ENCODE data around the gene CHRNA4.
"Not testable (repeated sequence)": the region's sequence is repeated elsewhere in the genome, so short reads cannot be mapped to it uniquely, and the experiment has no call there.

CHRNA4 gene

GRCh38 chr20:63307538-63308217 lies 53.5 kb downstream of the CHRNA4 start:
- no CpG with 5 or more reads among the region's 23 CpGs for WGBS, 2 donors (ENCODE audit: extremely low coverage in 2 of 2, insufficient read length in 2 of 2, insufficient replicate concordance in 1 of 2)
- H2AK5ac ChIP-seq (ENCODE audit: low read depth, low read length): peak overlapping the region; percentile 94
- peak overlapping the region; percentile 65 for H4K8ac ChIP-seq (ENCODE audit: low read depth, low read length)
- H4K91ac ChIP-seq (ENCODE audit: low read depth, low read length, poor library complexity): no peak overlapping the region
- H3K23ac ChIP-seq (ENCODE audit: low read depth, low read length, poor library complexity): peak overlapping the region; percentile 85
- no peak overlapping the region for H2AFZ ChIP-seq (ENCODE audit: low read length)
- H3K9me3 ChIP-seq (replicated peaks in 1 of 2; ENCODE audit: control insufficient read depth in 2 of 2, insufficient read depth in 1 of 2, low read depth in 1 of 2, low read length in 2 of 2): no peaks in the 10 kb centered on the region
- H2BK120ac ChIP-seq (ENCODE audit: low read depth, low read length): no peak overlapping the region
- peak overlapping the region; percentile 66 for H2BK5ac ChIP-seq (ENCODE audit: low read length)
- no peak overlapping the region for H3K4me3 ChIP-seq (ENCODE audit: low read length in 2 of 2)
- peak overlapping the region; percentile 76 for H3K4ac ChIP-seq (ENCODE audit: low read length)
- H3K4me2 ChIP-seq (ENCODE audit: insufficient read depth, low read length, poor library complexity, severe bottlenecking): no peak overlapping the region
- H3K27me3 ChIP-seq (ENCODE audit: control insufficient read depth in 3 of 3, insufficient read depth in 3 of 3, low read depth in 1 of 3, low read length in 3 of 3): peaks cover 0 to 16% (median 0%) of the 10 kb centered on the region in 3 experiments
- peak overlapping the region; percentile 48 for H3K18ac ChIP-seq (ENCODE audit: low read length)
- no peak for DNase-seq (ENCODE audit: low spot score)
- H2BK15ac ChIP-seq (ENCODE audit: low read length): peak overlapping the region; percentile 99
- no peaks in the 10 kb centered on the region for H3K36me3 ChIP-seq (replicated peaks in 1 of 2; ENCODE audit: control insufficient read depth in 2 of 2, insufficient read depth in 2 of 2, low read length in 2 of 2)
- no peak overlapping the region for H3K27ac ChIP-seq (replicated peaks; ENCODE audit: low read length)
- peaks cover 1 to 11% of the 10 kb centered on the region in 2 donors for H3K4me1 ChIP-seq (ENCODE audit: control insufficient read depth in 2 of 2, insufficient read depth in 1 of 2, low read depth in 1 of 2, low read length in 2 of 2)
- H3K9ac ChIP-seq (ENCODE audit: low read depth, low read length, poor library complexity): no peak overlapping the region
- H3K79me1 ChIP-seq (ENCODE audit: low read depth, low read length): no peaks in the 10 kb centered on the region
- H2BK12ac ChIP-seq (ENCODE audit: low read length): peak overlapping the region; percentile 97
- H3K14ac ChIP-seq (ENCODE audit: low read length): peak overlapping the region; percentile 8

DNA sequence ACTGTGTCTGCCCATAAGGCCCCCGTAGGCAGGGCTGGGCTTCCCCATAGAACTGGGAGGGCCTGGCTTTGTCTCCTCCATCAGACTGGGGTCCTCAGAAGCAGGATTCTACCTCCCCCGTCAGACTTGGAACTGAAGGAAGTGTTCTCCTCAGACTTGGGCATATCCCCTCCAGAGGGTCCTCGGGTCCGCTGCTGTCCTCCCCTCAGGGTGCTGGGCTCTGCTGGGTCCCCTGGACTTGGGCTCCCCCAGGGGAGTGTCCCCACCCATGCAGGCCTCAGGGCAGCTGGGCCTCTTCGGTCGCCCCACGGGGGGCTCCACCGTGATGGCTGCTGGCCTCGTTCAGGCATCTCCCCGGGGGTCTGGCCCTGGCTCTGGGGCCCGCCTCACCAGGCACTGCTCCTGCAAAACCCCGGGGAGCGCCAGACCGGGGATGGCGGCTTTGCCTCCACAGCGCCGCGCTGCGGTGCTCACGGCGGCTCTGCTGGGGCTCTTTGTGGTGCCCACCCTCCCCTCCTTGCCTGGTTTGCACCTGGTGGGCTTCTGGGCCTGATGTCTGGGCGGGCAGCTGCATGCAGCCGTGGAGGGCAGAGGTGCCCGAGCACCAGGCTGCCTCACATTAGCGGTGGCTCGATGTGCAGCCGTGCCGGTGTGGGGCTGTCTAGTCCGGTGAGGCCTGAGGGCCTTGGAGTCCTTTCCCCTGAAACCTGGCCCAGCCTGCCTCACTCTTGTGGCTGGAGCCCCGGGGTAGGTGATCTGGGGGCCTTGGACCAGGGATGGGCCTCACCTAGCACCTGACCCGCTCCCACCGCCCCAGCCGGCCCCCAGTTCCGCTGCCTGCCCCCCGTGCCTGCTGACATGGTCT lies 54.2 kb downstream of the CHRNA4 start:
- Histone ChIP-seq H3K9ac (ENCODE audit: low read depth, low read length, poor library complexity) (no peak overlapping the region), H3K9me3 (replicated peaks in 1 of 2; ENCODE audit: control insufficient read depth in 2 of 2, insufficient read depth in 1 of 2, low read depth in 1 of 2, low read length in 2 of 2) (no peaks in the 10 kb centered on the region), H3K23ac (ENCODE audit: low read depth, low read length, poor library complexity) (peak overlapping the region; percentile 85), H3K27me3 (ENCODE audit: control insufficient read depth in 3 of 3, insufficient read depth in 3 of 3, low read depth in 1 of 3, low read length in 3 of 3) (peaks cover 0 to 16% (median 0%) of the 10 kb centered on the region in 3 experiments), H3K27ac (replicated peaks; ENCODE audit: low read length) (no peak overlapping the region), H3K4me3 (ENCODE audit: low read length in 2 of 2) (no peak overlapping the region), H3K4ac (ENCODE audit: low read length) (no peak overlapping the region), H2BK5ac (ENCODE audit: low read length) (peak overlapping the region; percentile 66), H3K4me1 (ENCODE audit: control insufficient read depth in 2 of 2, insufficient read depth in 1 of 2, low read depth in 1 of 2, low read length in 2 of 2) (peaks cover 1 to 11% of the 10 kb centered on the region in 2 donors), H2AK5ac (ENCODE audit: low read depth, low read length) (peak overlapping the region; percentile 94), H3K14ac (ENCODE audit: low read length) (peak overlapping the region; percentile 8), H4K8ac (ENCODE audit: low read depth, low read length) (no peak overlapping the region), H3K4me2 (ENCODE audit: insufficient read depth, low read length, poor library complexity, severe bottlenecking) (no peak overlapping the region), H2BK120ac (ENCODE audit: low read depth, low read length) (peak overlapping the region; percentile 61), H2BK12ac (ENCODE audit: low read length) (peak overlapping the region; percentile 84), H3K18ac (ENCODE audit: low read length) (peak overlapping the region; percentile 80), H2BK15ac (ENCODE audit: low read length) (peak overlapping the region; percentile 83), H2AFZ (ENCODE audit: low read length) (no peak overlapping the region), H4K91ac (ENCODE audit: low read depth, low read length, poor library complexity) (no peak overlapping the region), H3K79me1 (ENCODE audit: low read depth, low read length) (no peaks in the 10 kb centered on the region), H3K36me3 (replicated peaks in 1 of 2; ENCODE audit: control insufficient read depth in 2 of 2, insufficient read depth in 2 of 2, low read length in 2 of 2) (no peaks in the 10 kb centered on the region)
- WGBS, 2 donors (ENCODE audit: extremely low coverage in 2 of 2, insufficient read length in 2 of 2, insufficient replicate concordance in 1 of 2): no CpG with 5 or more reads among the region's 35 CpGs
- DNase-seq (ENCODE audit: low spot score): no peak

GRCh38 chr20:63305933-63306672 lies 55.0 kb downstream of the CHRNA4 start:
- DNase-seq (ENCODE audit: low spot score); H2BK12ac ChIP-seq (ENCODE audit: low read length); H3K9me3 ChIP-seq (replicated peaks in 1 of 2; ENCODE audit: control insufficient read depth in 2 of 2, insufficient read depth in 1 of 2, low read depth in 1 of 2, low read length in 2 of 2); H3K4me2 ChIP-seq (ENCODE audit: insufficient read depth, low read length, poor library complexity, severe bottlenecking); H3K79me1 ChIP-seq (ENCODE audit: low read depth, low read length); H3K4me3 ChIP-seq (ENCODE audit: low read length in 2 of 2); H3K18ac ChIP-seq (ENCODE audit: low read length); H3K14ac ChIP-seq (ENCODE audit: low read length); H3K23ac ChIP-seq (ENCODE audit: low read depth, low read length, poor library complexity); H3K27ac ChIP-seq (replicated peaks; ENCODE audit: low read length); H4K91ac ChIP-seq (ENCODE audit: low read depth, low read length, poor library complexity); H3K4ac ChIP-seq (ENCODE audit: low read length); H2AFZ ChIP-seq (ENCODE audit: low read length); H2BK5ac ChIP-seq (ENCODE audit: low read length); H3K9ac ChIP-seq (ENCODE audit: low read depth, low read length, poor library complexity); H3K36me3 ChIP-seq (replicated peaks in 1 of 2; ENCODE audit: control insufficient read depth in 2 of 2, insufficient read depth in 2 of 2, low read length in 2 of 2); H4K8ac ChIP-seq (ENCODE audit: low read depth, low read length): not testable (repeated sequence)
- peak overlapping the region; percentile 83 for H2BK15ac ChIP-seq (ENCODE audit: low read length)
- peaks cover 0 to 16% (median 0%) of the 10 kb centered on the region in 3 experiments for H3K27me3 ChIP-seq (ENCODE audit: control insufficient read depth in 3 of 3, insufficient read depth in 3 of 3, low read depth in 1 of 3, low read length in 3 of 3)
- peak overlapping the region; percentile 86 for H2AK5ac ChIP-seq (ENCODE audit: low read depth, low read length)
- no CpG with 5 or more reads among the region's 30 CpGs for WGBS, 2 donors (ENCODE audit: extremely low coverage in 2 of 2, insufficient read length in 2 of 2, insufficient replicate concordance in 1 of 2)
- peaks cover 1 to 10% of the 10 kb centered on the region in 2 donors for H3K4me1 ChIP-seq (ENCODE audit: control insufficient read depth in 2 of 2, insufficient read depth in 1 of 2, low read depth in 1 of 2, low read length in 2 of 2)
- H2BK120ac ChIP-seq (ENCODE audit: low read depth, low read length): peak overlapping the region; percentile 56
